CMK (cell line): Measurements from ENCODE around the gene ZNF488.
"Not testable (repeated sequence)": the region's sequence is repeated elsewhere in the genome, so short reads cannot be mapped to it uniquely, and the experiment has no call there.

Source experiments
- DNase-seq: peaks from one replicate; pipeline ENCODE4 v3.0.0-alpha.2; 2010; ENCODE audit warnings: low read depth

Gene ZNF488

GRCh38 chr10:47409866-47410256 lies 25.8 kb upstream of the ZNF488 start:
- no peak for DNase-seq

- DNase-seq = no peak
These were observed 25.2 kb upstream of the ZNF488 start for GRCh38 chr10:47409171-47409865.

- no peak for DNase-seq
These were observed 24.5 kb upstream of the ZNF488 start for GRCh38 chr10:47408606-47409005.

GRCh38 chr10:47406870-47407691 lies 23.0 kb upstream of the ZNF488 start:
- DNase-seq = no peak

- no peak for DNase-seq
These were observed 22.4 kb upstream of the ZNF488 start for GRCh38 chr10:47406548-47406869.

- DNase-seq = no peak
These were observed 21.9 kb upstream of the ZNF488 start for GRCh38 chr10:47405857-47406547.

GRCh38 chr10:47404937-47405336 lies 20.8 kb upstream of the ZNF488 start:
- DNase-seq = no peak

GRCh38 chr10:47404446-47404845 lies 20.4 kb upstream of the ZNF488 start:
- DNase-seq = no peak

- no peak for DNase-seq
These were observed 19.6 kb upstream of the ZNF488 start for GRCh38 chr10:47403446-47404318.

GRCh38 chr10:47402641-47403301 lies 18.7 kb upstream of the ZNF488 start:
- no peak for DNase-seq

GRCh38 chr10:47401874-47402640 lies 18.0 kb upstream of the ZNF488 start:
- no peak for DNase-seq

GRCh38 chr10:47401210-47401609 lies 17.1 kb upstream of the ZNF488 start:
- DNase-seq = no peak

- no peak for DNase-seq
These were observed 16.7 kb upstream of the ZNF488 start for GRCh38 chr10:47400786-47401185.

GRCh38 chr10:47400251-47400650 lies 16.2 kb upstream of the ZNF488 start:
- DNase-seq = no peak

GRCh38 chr10:47397256-47397655 lies 13.2 kb upstream of the ZNF488 start:
- no peak for DNase-seq

GRCh38 chr10:47396311-47396717 lies 12.2 kb upstream of the ZNF488 start:
- no peak for DNase-seq

GRCh38 chr10:47389619-47390018 lies 5.5 kb upstream of the ZNF488 start:
- DNase-seq = no peak

GRCh38 chr10:47388879-47389278 lies 4.8 kb upstream of the ZNF488 start:
- DNase-seq = no peak

- not testable (repeated sequence) for DNase-seq
These were observed 2.0 kb upstream of the ZNF488 start for GRCh38 chr10:47386104-47386503.

GRCh38 chr10:47383261-47384147 lies 589 bp downstream of the ZNF488 start:
- no peak for DNase-seq
